CD4-positive, CD25-positive, alpha-beta regulatory T cell (primary cell): ENCODE data around the gene DCTPP1. TPM values are rescaled to one million over a fixed set of nuclear protein-coding genes. Genes with fewer than 3 reads are reported as not detected.

ENCODE experiments used
- ATAC-seq, 2 donors: fragments of 150-1000 bp; cut with Tn5 transposase; one replicate each; pipeline ENCODE4 v1.10.0; 2021; ENCODE audit warnings: low read depth in 2 of 2, moderate number of reproducible peaks in 2 of 2, moderate library complexity in 1 of 2
- DNase-seq, 3 donors: peaks; one replicate each; pipeline versions ENCODE4 v3.0.0 to v3.0.0-alpha.2; 2012 to 2022; ENCODE audit warnings: mixed read lengths in 1 of 3
- H3K27ac ChIP-seq: one replicate; pipeline ENCODE4 v1.7.0; 2013; ENCODE audit warnings: mild to moderate bottlenecking, low read length; ENCODE audit not compliant: insufficient read depth, poor library complexity, severe bottlenecking
- H3K27me3 ChIP-seq: one replicate; pipeline ENCODE4 v1.7.0; 2013; ENCODE audit warnings: low read length; ENCODE audit not compliant: control insufficient read depth, insufficient read depth
- H3K36me3 ChIP-seq: one replicate; pipeline ENCODE4 v1.7.0; 2013; ENCODE audit warnings: mild to moderate bottlenecking, low read length, moderate library complexity; ENCODE audit not compliant: control insufficient read depth, insufficient read depth
- H3K4me1 ChIP-seq: 2 replicates; pipeline ENCODE4 v1.7.0; 2013; ENCODE audit warnings: mild to moderate bottlenecking, low read length; ENCODE audit not compliant: insufficient read depth, control insufficient read depth, poor library complexity, severe bottlenecking
- H3K4me3 ChIP-seq: one replicate; pipeline ENCODE4 v1.7.0; 2013; ENCODE audit warnings: low read depth, mild to moderate bottlenecking, low read length, moderate library complexity
- H3K9me3 ChIP-seq, 2 experiments: 1 replicate in 1 of 2; 2 replicates in 1 of 2; pipeline ENCODE4 v1.7.0; 2013; ENCODE audit warnings: low read length in 2 of 2, mild to moderate bottlenecking in 1 of 2, moderate library complexity in 1 of 2; ENCODE audit not compliant: control insufficient read depth in 2 of 2
- H3K27ac Mint-ChIP-seq, 3 donors: one replicate each; pipeline ENCODE4 v1.8.0; 2020 to 2022; ENCODE audit warnings: mild to moderate bottlenecking in 3 of 3, mixed read lengths in 3 of 3, moderate library complexity in 2 of 3
- H3K27me3 Mint-ChIP-seq: one replicate; pipeline ENCODE4 v1.8.0; 2022; ENCODE audit warnings: mild to moderate bottlenecking, mixed read lengths
- H3K36me3 Mint-ChIP-seq: one replicate; pipeline ENCODE4 v1.8.0; 2020; ENCODE audit warnings: mixed read lengths
- H3K4me1 Mint-ChIP-seq, 4 donors: one replicate each; pipeline ENCODE4 v1.8.0; 2020 to 2022; ENCODE audit warnings: mixed read lengths in 4 of 4, mild to moderate bottlenecking in 1 of 4
- H3K4me3 Mint-ChIP-seq, 4 donors: one replicate each; pipeline ENCODE4 v1.8.0; 2020 to 2022; ENCODE audit warnings: mild to moderate bottlenecking in 4 of 4, mixed read lengths in 4 of 4, moderate library complexity in 3 of 4
- H3K9me3 Mint-ChIP-seq, 7 donors: one replicate each; pipeline ENCODE4 v1.8.0; 2020 to 2022; ENCODE audit warnings: mixed read lengths in 7 of 7, mild to moderate bottlenecking in 3 of 7, moderate library complexity in 2 of 7
- polyA plus RNA-seq, 4 donors: library from polyadenylated mRNA; unstranded; fragments of 300-500 nt; fragmentation: Illumina TruSeq; gene quantifications; one replicate each; pipeline ENCODE4 v1.2.3, GENCODE V29; 2021
- total RNA-seq: library from RNA; stranded (reverse); gene quantifications from one replicate; pipeline ENCODE4 v1.2.3, GENCODE V29; 2022

The DCTPP1 gene
- total and polyA plus RNA-seq, 5 donors from 2014 or later, result 20.1 to 110 (median 102) TPM

DNA sequence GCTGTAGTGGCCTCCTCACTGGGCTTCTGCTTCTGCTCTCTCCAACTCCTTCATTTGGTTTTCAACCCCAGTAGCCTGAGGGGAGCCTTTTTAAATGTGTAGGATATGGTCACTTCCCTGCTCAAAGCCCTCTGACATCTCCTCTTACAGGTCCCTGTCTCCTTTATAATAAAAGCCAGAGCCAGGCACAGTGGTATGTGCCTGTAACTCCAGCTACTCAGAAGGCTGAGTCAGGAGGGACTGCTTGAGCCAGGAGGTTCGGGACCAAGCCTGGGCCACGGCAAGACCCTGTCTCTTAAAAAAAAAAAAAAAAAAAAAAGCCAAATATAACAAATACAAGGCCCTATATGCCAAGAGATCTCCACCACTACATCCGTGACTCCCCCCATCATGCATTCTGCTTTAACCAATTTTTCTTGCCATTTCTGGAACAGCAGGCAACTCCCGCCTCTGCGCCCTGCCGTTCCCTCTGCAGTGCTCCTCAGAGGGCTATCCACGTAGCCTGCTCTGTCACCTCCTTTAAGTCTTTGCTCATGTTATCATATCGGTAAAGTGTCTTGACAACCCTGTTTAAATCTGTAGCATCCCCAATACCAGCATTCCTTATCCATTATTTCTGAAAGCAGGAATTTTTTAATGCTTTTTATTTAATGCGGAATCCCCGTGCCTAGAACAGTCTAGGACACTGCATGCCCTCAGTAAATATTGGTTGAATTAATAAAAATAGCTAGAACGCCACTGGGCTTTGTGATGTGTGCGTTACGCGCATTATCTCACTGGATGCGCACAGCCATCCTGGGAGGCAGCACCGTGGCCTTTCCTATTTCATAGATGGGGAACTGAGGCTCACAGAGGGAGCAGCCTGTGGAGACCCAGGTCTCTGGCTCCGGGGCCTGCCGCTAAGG, 13.0 kb downstream of the DCTPP1 start:
- no peak for ATAC-seq
- H3K4me1 ChIP-seq, result peaks cover 16% of the 10 kb centered on the region
- H3K27me3 ChIP-seq, result no peaks in the 10 kb centered on the region
- Mint-ChIP-seq H3K9me3 (no peaks in the 10 kb centered on the region), H3K36me3 (peaks cover 17% of the 10 kb centered on the region), H3K27me3 (no peaks in the 10 kb centered on the region), H3K4me1 (peaks cover 3 to 27% (median 12%) of the 10 kb centered on the region in 4 donors), H3K4me3 (peak overlapping the region; percentile 61 to 83 (median 72)), H3K27ac (peak overlapping the region in 2 of 3 donors; percentile 60 to 84)
- peak overlapping the region; percentile 59 for H3K4me3 ChIP-seq
- peaks cover under 1% of the 10 kb centered on the region for H3K36me3 ChIP-seq
- peak overlapping the region; percentile 82 for H3K27ac ChIP-seq
- DNase-seq, result no peak
- no peaks in the 10 kb centered on the region for H3K9me3 ChIP-seq

DNA sequence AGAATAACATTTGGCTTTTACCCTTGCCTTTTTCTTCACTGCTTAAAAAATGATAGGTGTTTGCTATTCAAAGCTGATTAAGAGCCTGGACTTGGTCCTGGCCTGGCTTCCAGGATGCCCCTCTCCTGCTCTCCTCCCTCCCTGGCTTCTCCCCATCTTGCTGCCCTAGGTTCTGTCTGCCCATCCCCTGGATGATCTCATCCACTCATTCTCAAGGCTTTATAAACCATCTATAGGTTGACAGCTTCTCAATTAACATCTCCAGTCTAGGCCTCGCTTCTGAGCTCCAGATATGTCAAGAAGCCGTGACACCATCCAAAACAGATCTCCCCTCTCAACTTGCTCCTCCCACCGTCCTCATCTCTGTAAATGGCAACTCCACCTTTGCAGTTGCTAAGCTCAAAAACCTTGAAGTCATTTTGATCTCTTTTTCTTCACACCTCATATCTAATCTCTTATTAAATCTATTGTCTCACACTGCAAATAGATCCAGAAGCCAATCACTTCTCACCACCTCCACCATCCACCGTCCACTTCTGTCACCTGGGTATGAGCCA, 13.7 kb downstream of the DCTPP1 start:
- peak overlapping the region; percentile 24 to 84 (median 60) for H3K27ac Mint-ChIP-seq
- H3K27me3 Mint-ChIP-seq, result no peaks in the 10 kb centered on the region

DNA sequence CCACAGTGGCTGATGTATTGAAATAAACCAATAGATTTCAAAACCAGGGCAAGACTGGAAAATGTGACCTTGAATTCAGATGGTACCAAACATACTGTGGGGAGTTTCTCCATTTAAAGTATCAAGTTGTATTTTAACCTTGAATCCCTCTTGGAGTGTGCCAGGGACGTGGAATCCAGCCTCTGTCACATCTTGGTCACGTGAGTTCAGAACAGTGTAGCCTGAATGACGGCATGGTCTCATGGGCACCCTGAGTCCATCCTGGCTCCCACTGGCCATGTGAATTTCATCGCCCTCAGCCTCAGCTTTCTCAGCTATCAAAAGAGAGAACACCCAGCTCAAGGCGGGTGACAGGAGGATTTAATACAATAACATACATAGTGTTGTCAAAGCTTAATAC, 15.7 kb downstream of the DCTPP1 start:
- no peaks in the 10 kb centered on the region for H3K27me3 ChIP-seq
- H3K36me3 Mint-ChIP-seq, result peaks cover 5% of the 10 kb centered on the region
- no peak overlapping the region for H3K4me3 ChIP-seq
- H3K4me3 Mint-ChIP-seq, result no peak overlapping the region
- no peaks in the 10 kb centered on the region for H3K27me3 Mint-ChIP-seq
- DNase-seq, result no peak
- peaks cover 5% of the 10 kb centered on the region for H3K36me3 ChIP-seq
- no peak for ATAC-seq
- no peak overlapping the region for H3K27ac Mint-ChIP-seq
- H3K4me1 ChIP-seq, result peaks cover 21% of the 10 kb centered on the region
- peaks cover 6 to 29% (median 16%) of the 10 kb centered on the region in 4 donors for H3K4me1 Mint-ChIP-seq
- no peaks in the 10 kb centered on the region for H3K9me3 Mint-ChIP-seq
- no peaks in the 10 kb centered on the region for H3K9me3 ChIP-seq
- H3K27ac ChIP-seq, result no peak overlapping the region

More for the DNA sequence above, 13.7 kb downstream of the DCTPP1 start:
- no peaks in the 10 kb centered on the region for H3K9me3 ChIP-seq
- no peak overlapping the region for H3K4me3 ChIP-seq
- ATAC-seq, result no peak
- Mint-ChIP-seq H3K36me3 (peaks cover 15% of the 10 kb centered on the region), H3K4me1 (peaks cover 3 to 27% (median 13%) of the 10 kb centered on the region in 4 donors), H3K4me3 (peak overlapping the region in 3 of 4 donors; percentile 0 to 83 (median 26)), H3K9me3 (no peaks in the 10 kb centered on the region)
- H3K27me3 ChIP-seq, result no peaks in the 10 kb centered on the region
- no peak for DNase-seq
- peaks cover 5% of the 10 kb centered on the region for H3K36me3 ChIP-seq
- H3K4me1 ChIP-seq, result peaks cover 16% of the 10 kb centered on the region
- no peak overlapping the region for H3K27ac ChIP-seq

DNA sequence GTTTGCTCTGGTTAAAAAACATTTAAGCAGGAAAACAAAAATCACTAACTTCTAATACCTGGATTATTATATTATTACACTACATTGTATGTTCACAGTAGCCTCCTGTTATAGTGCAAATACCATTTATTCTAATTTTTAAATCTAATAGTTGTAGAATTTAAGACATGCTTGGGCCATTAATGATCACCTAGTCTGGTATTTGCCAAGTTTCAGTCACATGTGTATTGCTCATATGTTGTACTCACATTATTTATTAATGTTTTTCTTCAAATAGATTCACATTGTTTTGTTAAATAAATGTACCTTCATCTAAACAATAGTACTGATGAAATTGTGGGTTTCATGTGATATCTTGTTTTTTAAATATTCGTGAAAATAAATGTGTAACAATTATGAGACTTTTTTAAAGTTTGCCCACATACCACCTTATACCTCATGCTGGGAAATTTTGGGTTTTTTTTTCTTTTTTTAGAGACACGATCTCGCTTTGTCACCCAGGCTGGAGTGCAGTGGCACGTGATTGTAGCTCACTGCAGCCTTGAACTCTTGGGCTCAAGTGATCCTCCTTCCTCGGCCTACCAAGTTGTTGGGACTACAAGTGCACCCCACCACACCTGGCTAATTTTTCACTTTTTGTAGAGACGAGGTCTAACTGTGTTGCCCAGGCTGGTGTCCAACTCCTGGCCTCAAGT, 16.6 kb downstream of the DCTPP1 start:
- Mint-ChIP-seq H3K4me3 (no peak overlapping the region), H3K4me1 (peaks cover 9 to 31% (median 21%) of the 10 kb centered on the region in 4 donors), H3K27ac (peak overlapping the region in 2 of 3 donors; percentile 38 to 42), H3K36me3 (peaks cover 5% of the 10 kb centered on the region), H3K9me3 (no peaks in the 10 kb centered on the region), H3K27me3 (no peaks in the 10 kb centered on the region)
- H3K4me1 ChIP-seq, result peaks cover 21% of the 10 kb centered on the region
- DNase-seq, result no peak
- no peak overlapping the region for H3K4me3 ChIP-seq
- ATAC-seq, result no peak
- no peaks in the 10 kb centered on the region for H3K27me3 ChIP-seq
- peaks cover 5% of the 10 kb centered on the region for H3K36me3 ChIP-seq
- no peaks in the 10 kb centered on the region for H3K9me3 ChIP-seq
- no peak overlapping the region for H3K27ac ChIP-seq

DNA sequence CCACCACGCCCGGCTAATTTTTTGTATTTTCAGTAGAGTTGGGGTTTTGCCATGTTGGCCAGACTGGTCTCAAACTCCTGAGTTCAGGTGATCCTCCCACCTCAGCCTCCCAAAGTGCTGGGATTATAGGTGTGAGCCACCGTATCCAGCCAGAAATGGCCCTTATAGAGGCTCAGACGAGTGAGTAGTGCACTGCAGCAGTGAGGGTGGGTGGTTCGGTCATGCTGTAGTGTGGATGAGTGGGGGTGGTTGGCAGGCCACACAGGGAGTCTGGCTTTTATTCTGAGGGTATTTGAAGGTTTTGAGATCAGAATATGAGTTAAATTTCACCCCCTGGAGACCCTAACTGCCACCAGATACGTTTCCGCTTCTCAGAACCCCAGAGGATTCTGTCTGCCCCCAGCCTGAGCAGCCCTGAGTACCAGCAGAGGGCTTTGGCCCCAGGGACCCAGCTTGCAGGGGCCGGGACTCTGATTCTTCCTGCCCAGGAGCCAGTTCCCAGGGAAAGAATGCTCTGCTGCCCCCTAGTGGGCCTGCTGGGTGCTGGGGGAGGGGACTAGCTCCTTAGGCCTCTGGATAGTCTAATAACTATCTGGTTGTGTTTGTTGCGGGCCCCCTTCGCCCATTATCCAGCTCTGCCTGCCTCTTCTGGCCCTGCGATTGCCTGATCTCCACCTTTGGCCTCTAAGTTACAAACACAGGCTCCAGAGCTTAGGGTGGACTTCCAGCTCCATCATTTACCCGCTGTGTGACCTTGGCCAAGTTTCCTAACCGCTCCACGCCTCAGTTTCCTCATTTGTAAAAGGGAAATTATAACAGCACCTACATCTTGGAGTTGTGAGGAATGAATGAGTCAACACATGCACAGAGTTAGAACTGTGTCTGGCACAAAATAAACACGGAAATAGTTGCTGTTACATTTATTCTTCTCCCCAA, 20.4 kb downstream of the DCTPP1 start:
- Mint-ChIP-seq H3K27me3 (no peaks in the 10 kb centered on the region), H3K36me3 (peaks cover 5% of the 10 kb centered on the region), H3K27ac (peak overlapping the region in 2 of 3 donors; percentile 56 to 59), H3K4me1 (peaks cover 5 to 35% (median 21%) of the 10 kb centered on the region in 4 donors), H3K9me3 (no peaks in the 10 kb centered on the region), H3K4me3 (peak overlapping the region; percentile 61 to 99 (median 82))
- Histone ChIP-seq H3K9me3 (no peaks in the 10 kb centered on the region), H3K4me1 (peaks cover 22% of the 10 kb centered on the region), H3K36me3 (peaks cover 5% of the 10 kb centered on the region), H3K27ac (peak overlapping the region; percentile 15), H3K27me3 (no peaks in the 10 kb centered on the region), H3K4me3 (no peak overlapping the region)
- DNase-seq, result peak; percentile 86 to 89 (median 88)
- peak; percentile 63 to 64 for ATAC-seq

DNA sequence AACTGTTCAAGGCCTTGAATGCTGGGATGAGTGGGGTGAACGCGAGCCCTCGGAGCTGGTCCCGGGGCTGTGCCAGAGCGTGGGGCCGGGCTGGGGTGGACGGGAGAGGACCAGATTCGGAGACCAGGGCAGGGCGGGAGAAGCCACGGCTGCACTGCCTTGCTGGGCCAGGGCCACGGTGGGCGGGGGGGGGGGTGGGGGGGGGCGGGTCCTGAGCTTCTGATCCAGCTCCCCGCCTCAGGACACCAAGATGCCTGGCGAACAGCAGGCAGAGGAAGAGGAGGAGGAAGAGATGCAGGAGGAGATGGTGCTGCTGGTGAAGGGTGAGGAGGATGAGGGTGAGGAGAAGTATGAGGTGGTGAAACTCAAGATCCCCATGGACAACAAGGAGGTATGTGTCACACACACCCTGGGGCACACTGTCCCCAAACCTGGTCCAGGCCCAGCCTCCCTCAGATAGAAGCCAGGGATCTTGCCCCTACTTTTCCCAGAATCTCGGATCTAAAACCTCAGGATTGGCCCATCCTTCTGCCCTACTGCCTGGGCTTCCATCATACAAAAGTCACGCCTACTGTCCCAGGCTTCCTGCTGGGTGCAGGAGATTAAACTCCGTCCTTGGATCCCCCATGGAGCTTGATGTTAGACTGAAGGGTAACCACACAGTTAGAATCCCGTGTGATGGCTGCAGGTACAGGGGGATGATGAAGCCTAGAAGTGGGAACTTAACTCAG, 21.9 kb downstream of the DCTPP1 start:
- no peak overlapping the region for H3K4me3 ChIP-seq
- H3K9me3 Mint-ChIP-seq, result no peaks in the 10 kb centered on the region
- H3K36me3 ChIP-seq, result peaks cover 5% of the 10 kb centered on the region
- H3K27ac Mint-ChIP-seq, result peak overlapping the region in 1 of 3 donors; percentile 59
- peaks cover 5% of the 10 kb centered on the region for H3K36me3 Mint-ChIP-seq
- H3K27ac ChIP-seq, result peak overlapping the region; percentile 69
- H3K27me3 ChIP-seq, result no peaks in the 10 kb centered on the region
- H3K4me1 Mint-ChIP-seq, result peaks cover 5 to 35% (median 21%) of the 10 kb centered on the region in 4 donors
- peak overlapping the region; percentile 58 to 99 (median 77) for H3K4me3 Mint-ChIP-seq
- no peaks in the 10 kb centered on the region for H3K27me3 Mint-ChIP-seq
- H3K9me3 ChIP-seq, result no peaks in the 10 kb centered on the region
- H3K4me1 ChIP-seq, result peaks cover 22% of the 10 kb centered on the region
- DNase-seq, result no peak
- no peak for ATAC-seq
